ENCODE results near the gene LENEP.

Gene LENEP

GRCh38 chr1:155018617-155019348, 25.4 kb downstream of the LENEP start:
- Histone ChIP-seq H3K27me3 (ENCODE audit: control insufficient read depth, insufficient read depth, low read length, poor library complexity, severe bottlenecking) (no peaks in the 10 kb centered on the region), H3K4me1 (ENCODE audit: control insufficient read depth, insufficient read depth, low read length) (peaks cover 22% of the 10 kb centered on the region), H3K9me3 (ENCODE audit: control insufficient read depth, low read length) (no peaks in the 10 kb centered on the region), H3K4me3 (ENCODE audit: insufficient read depth, low read depth, low read length) (no peak overlapping the region), H3K27ac (ENCODE audit: insufficient read depth, low read depth, low read length, poor library complexity, severe bottlenecking) (no peak overlapping the region), H3K36me3 (ENCODE audit: control insufficient read depth, insufficient read depth, low read length) (peaks cover 4% of the 10 kb centered on the region)
- WGBS, 2 experiments = 88 to 91% methylated on average over 8 of the region's 8 CpGs

- no peaks in the 10 kb centered on the region for H3K27me3 ChIP-seq (ENCODE audit: control insufficient read depth, insufficient read depth, low read length, poor library complexity, severe bottlenecking)
- no peak overlapping the region for H3K4me3 ChIP-seq (ENCODE audit: insufficient read depth, low read depth, low read length)
- 78 to 80% methylated on average over 11 of the region's 11 CpGs for WGBS, 2 experiments
- H3K27ac ChIP-seq (ENCODE audit: insufficient read depth, low read depth, low read length, poor library complexity, severe bottlenecking) = no peak overlapping the region
- no peaks in the 10 kb centered on the region for H3K9me3 ChIP-seq (ENCODE audit: control insufficient read depth, low read length)
- H3K36me3 ChIP-seq (ENCODE audit: control insufficient read depth, insufficient read depth, low read length) = peaks cover 3% of the 10 kb centered on the region
- H3K4me1 ChIP-seq (ENCODE audit: control insufficient read depth, insufficient read depth, low read length) = peaks cover 22% of the 10 kb centered on the region
Observed at GRCh38 chr1:155019377-155020245, 26.2 kb downstream of the LENEP start.

- Histone ChIP-seq H3K27ac (ENCODE audit: insufficient read depth, low read depth, low read length, poor library complexity, severe bottlenecking) (no peak overlapping the region), H3K9me3 (ENCODE audit: control insufficient read depth, low read length) (no peaks in the 10 kb centered on the region), H3K4me3 (ENCODE audit: insufficient read depth, low read depth, low read length) (no peak overlapping the region), H3K4me1 (ENCODE audit: control insufficient read depth, insufficient read depth, low read length) (peaks cover 17% of the 10 kb centered on the region), H3K36me3 (ENCODE audit: control insufficient read depth, insufficient read depth, low read length) (no peaks in the 10 kb centered on the region), H3K27me3 (ENCODE audit: control insufficient read depth, insufficient read depth, low read length, poor library complexity, severe bottlenecking) (no peaks in the 10 kb centered on the region)
- WGBS, 2 experiments = 88 to 90% methylated on average over 7 of the region's 8 CpGs
Observed at GRCh38 chr1:155022136-155022926, 28.9 kb downstream of the LENEP start.

DNA sequence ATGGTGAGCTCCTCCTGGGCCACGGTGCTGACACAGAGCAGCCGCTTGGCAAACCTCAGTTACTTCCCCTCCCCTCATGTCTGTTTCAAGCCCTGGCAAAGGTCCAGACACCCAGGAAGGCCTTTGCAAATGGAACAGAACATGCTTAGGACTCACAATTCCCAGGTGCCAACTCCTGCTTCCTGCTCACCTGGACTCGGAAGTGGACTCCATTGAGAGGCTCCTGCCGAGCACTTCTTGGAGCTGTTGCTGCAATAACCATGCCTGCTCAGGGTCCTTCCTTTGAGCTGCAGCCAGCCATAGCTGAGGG, 29.5 kb downstream of the LENEP start:
- 88 to 92% methylated on average over 4 of the region's 4 CpGs for WGBS, 2 experiments
- Histone ChIP-seq H3K4me3 (ENCODE audit: insufficient read depth, low read depth, low read length) (no peak overlapping the region), H3K27ac (ENCODE audit: insufficient read depth, low read depth, low read length, poor library complexity, severe bottlenecking) (no peak overlapping the region), H3K27me3 (ENCODE audit: control insufficient read depth, insufficient read depth, low read length, poor library complexity, severe bottlenecking) (no peaks in the 10 kb centered on the region), H3K9me3 (ENCODE audit: control insufficient read depth, low read length) (no peaks in the 10 kb centered on the region), H3K4me1 (ENCODE audit: control insufficient read depth, insufficient read depth, low read length) (peaks cover 15% of the 10 kb centered on the region), H3K36me3 (ENCODE audit: control insufficient read depth, insufficient read depth, low read length) (no peaks in the 10 kb centered on the region)

- WGBS, 2 experiments = 81 to 85% methylated on average over 5 of the region's 5 CpGs
- no peak overlapping the region for H3K4me3 ChIP-seq (ENCODE audit: insufficient read depth, low read depth, low read length)
Observed at GRCh38 chr1:155023627-155024026, 30.2 kb downstream of the LENEP start.

DNA sequence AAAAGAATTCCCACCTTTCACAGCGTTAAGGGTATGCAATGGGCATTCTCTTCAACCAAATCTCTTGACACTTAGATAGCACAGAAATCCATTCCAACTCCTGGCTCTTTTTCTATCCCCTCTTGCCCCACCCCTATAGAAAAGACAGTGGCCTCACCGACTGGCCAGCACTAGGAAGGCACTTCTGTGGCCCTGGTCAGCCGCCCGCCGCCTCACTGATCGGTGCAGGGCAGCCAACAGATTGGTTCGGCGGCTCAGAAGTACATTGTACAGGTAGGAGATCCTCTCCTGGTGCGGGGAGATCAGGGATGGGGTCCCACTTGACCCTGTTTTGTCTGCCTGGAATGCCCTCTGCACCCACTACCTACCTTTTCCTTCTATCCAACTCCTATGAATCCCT, 30.9 kb downstream of the LENEP start:
- no peaks in the 10 kb centered on the region for H3K9me3 ChIP-seq (ENCODE audit: control insufficient read depth, low read length)
- no peaks in the 10 kb centered on the region for H3K27me3 ChIP-seq (ENCODE audit: control insufficient read depth, insufficient read depth, low read length, poor library complexity, severe bottlenecking)
- H3K4me3 ChIP-seq (ENCODE audit: insufficient read depth, low read depth, low read length) = no peak overlapping the region
- WGBS, 2 experiments = 92 to 94% methylated on average over 9 of the region's 9 CpGs
- no peak overlapping the region for H3K27ac ChIP-seq (ENCODE audit: insufficient read depth, low read depth, low read length, poor library complexity, severe bottlenecking)
- peaks cover 6% of the 10 kb centered on the region for H3K4me1 ChIP-seq (ENCODE audit: control insufficient read depth, insufficient read depth, low read length)
- no peaks in the 10 kb centered on the region for H3K36me3 ChIP-seq (ENCODE audit: control insufficient read depth, insufficient read depth, low read length)

More at GRCh38 chr1:155023627-155024026, 30.2 kb downstream of the LENEP start:
- peaks cover 9% of the 10 kb centered on the region for H3K4me1 ChIP-seq (ENCODE audit: control insufficient read depth, insufficient read depth, low read length)
- no peaks in the 10 kb centered on the region for H3K9me3 ChIP-seq (ENCODE audit: control insufficient read depth, low read length)
- H3K36me3 ChIP-seq (ENCODE audit: control insufficient read depth, insufficient read depth, low read length) = no peaks in the 10 kb centered on the region
- H3K27ac ChIP-seq (ENCODE audit: insufficient read depth, low read depth, low read length, poor library complexity, severe bottlenecking) = no peak overlapping the region
- H3K27me3 ChIP-seq (ENCODE audit: control insufficient read depth, insufficient read depth, low read length, poor library complexity, severe bottlenecking) = no peaks in the 10 kb centered on the region

GRCh38 chr1:155026154-155026553, 32.8 kb downstream of the LENEP start:
- H3K4me3 ChIP-seq (ENCODE audit: insufficient read depth, low read depth, low read length) = no peak overlapping the region
- no peaks in the 10 kb centered on the region for H3K9me3 ChIP-seq (ENCODE audit: control insufficient read depth, low read length)
- H3K4me1 ChIP-seq (ENCODE audit: control insufficient read depth, insufficient read depth, low read length) = no peaks in the 10 kb centered on the region
- H3K36me3 ChIP-seq (ENCODE audit: control insufficient read depth, insufficient read depth, low read length) = no peaks in the 10 kb centered on the region
- no peak overlapping the region for H3K27ac ChIP-seq (ENCODE audit: insufficient read depth, low read depth, low read length, poor library complexity, severe bottlenecking)
- 68 to 71% methylated on average over 9 of the region's 9 CpGs for WGBS, 2 experiments
- H3K27me3 ChIP-seq (ENCODE audit: control insufficient read depth, insufficient read depth, low read length, poor library complexity, severe bottlenecking) = no peaks in the 10 kb centered on the region

- H3K27me3 ChIP-seq (ENCODE audit: control insufficient read depth, insufficient read depth, low read length, poor library complexity, severe bottlenecking) = no peaks in the 10 kb centered on the region
- no peak overlapping the region for H3K4me3 ChIP-seq (ENCODE audit: insufficient read depth, low read depth, low read length)
- no peaks in the 10 kb centered on the region for H3K36me3 ChIP-seq (ENCODE audit: control insufficient read depth, insufficient read depth, low read length)
- H3K4me1 ChIP-seq (ENCODE audit: control insufficient read depth, insufficient read depth, low read length) = no peaks in the 10 kb centered on the region
- WGBS, 2 experiments = 95% methylated on average over 6 of the region's 6 CpGs
- no peaks in the 10 kb centered on the region for H3K9me3 ChIP-seq (ENCODE audit: control insufficient read depth, low read length)
- no peak overlapping the region for H3K27ac ChIP-seq (ENCODE audit: insufficient read depth, low read depth, low read length, poor library complexity, severe bottlenecking)
Observed at GRCh38 chr1:155026588-155026987, 33.2 kb downstream of the LENEP start.

DNA sequence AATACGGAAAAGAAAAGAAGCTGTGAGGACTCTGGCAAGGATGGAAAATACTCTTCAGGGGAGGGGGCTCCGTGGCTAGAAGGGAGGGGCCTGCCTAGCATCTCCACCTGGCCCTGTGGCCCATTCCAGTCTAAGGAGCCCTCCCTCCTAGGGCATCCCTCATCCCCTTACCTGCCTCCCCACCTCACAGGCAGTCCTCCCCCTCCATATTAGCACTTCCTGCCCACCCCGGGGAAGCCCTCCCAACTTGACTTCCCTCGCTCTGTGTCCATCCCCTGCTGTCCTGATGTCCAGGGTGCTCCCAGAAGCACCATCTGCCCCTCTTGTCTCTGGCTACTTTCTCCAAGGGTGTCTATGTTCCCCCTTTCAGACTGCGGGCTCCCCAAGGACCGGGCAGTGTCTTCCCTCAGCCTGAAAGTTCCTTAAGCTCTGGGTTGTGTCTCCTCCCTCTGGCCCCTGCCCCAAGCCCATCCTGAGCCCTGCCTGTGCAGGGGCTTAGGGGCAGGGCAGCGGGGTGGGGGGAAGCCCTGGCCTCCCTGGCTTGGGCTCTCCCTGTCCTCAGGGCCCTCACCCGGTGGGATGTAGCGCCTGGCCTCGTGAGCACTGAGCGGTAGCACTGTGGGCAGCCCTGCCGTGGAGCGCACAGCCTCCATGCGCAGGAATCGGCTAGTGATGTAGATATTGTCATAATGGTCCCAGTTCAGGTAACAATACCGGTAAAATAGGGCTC, 36.3 kb downstream of the LENEP start:
- H3K9me3 ChIP-seq (ENCODE audit: control insufficient read depth, low read length) = no peaks in the 10 kb centered on the region
- no peak overlapping the region for H3K27ac ChIP-seq (ENCODE audit: insufficient read depth, low read depth, low read length, poor library complexity, severe bottlenecking)
- no peaks in the 10 kb centered on the region for H3K4me1 ChIP-seq (ENCODE audit: control insufficient read depth, insufficient read depth, low read length)
- WGBS, 2 experiments = 90 to 91% methylated on average over 16 of the region's 16 CpGs
- H3K27me3 ChIP-seq (ENCODE audit: control insufficient read depth, insufficient read depth, low read length, poor library complexity, severe bottlenecking) = no peaks in the 10 kb centered on the region
- H3K36me3 ChIP-seq (ENCODE audit: control insufficient read depth, insufficient read depth, low read length) = no peaks in the 10 kb centered on the region
- H3K4me3 ChIP-seq (ENCODE audit: insufficient read depth, low read depth, low read length) = no peak overlapping the region

Data from ectodermal cell (in vitro differentiated cells).